HS-27A (cell line): ENCODE results near the gene INPP4A.

Source experiments
- DNase-seq: peaks from one replicate; pipeline ENCODE4 v3.0.0-alpha.2; 2012; ENCODE audit warnings: low read depth, missing footprints

Gene INPP4A

DNA sequence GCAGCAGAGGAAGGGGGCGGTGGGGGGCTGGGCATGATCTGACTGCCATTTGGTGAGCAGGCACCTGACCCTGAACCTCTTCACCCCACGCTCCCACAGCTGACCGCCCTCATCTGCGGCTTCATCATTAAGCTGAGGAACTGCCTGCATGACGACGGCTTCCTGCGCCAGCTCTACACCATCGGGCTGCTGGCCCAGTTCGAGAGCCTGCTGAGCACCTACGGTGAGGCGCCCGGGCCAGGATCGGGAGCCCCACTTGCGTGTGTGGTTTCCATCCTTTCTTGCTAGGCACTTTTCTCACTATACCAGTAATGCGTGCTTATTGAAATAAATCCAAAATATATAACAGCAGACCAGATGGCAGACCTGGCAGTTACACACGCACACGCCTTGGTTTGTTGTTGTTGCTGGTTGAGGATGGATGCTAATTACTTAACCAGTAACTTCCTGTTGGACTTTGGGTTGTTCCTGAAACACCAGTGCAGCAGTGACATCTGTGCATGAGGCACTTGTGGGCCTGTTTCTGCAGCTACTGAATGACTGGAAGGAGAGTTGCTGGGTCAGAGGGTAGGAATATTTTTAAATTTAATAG is 120.0 kb downstream of the INPP4A start:
- no peak for DNase-seq

GRCh38 chr2:98565286-98565860 is 120.7 kb downstream of the INPP4A start:
- no peak for DNase-seq

DNA sequence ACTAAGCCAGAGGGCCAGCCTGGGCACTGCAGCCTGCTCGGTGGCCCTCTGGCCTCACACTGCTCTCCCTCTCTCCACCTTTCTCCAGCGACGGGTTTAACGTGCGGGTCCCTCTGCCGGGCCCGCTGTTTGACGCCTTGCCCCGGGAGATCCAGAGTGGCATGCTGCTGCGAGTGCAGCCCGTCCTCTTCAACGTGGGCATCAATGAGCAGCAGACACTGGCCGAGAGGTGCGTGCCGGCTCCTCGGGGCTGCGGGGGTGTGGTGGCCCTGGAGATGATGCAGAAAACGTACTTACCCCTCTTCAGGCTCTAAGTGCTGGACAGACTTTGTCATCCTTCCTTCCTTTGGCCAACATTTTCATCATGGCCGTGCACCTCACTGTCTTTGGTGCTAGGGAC is 121.3 kb downstream of the INPP4A start:
- DNase-seq = no peak

DNA sequence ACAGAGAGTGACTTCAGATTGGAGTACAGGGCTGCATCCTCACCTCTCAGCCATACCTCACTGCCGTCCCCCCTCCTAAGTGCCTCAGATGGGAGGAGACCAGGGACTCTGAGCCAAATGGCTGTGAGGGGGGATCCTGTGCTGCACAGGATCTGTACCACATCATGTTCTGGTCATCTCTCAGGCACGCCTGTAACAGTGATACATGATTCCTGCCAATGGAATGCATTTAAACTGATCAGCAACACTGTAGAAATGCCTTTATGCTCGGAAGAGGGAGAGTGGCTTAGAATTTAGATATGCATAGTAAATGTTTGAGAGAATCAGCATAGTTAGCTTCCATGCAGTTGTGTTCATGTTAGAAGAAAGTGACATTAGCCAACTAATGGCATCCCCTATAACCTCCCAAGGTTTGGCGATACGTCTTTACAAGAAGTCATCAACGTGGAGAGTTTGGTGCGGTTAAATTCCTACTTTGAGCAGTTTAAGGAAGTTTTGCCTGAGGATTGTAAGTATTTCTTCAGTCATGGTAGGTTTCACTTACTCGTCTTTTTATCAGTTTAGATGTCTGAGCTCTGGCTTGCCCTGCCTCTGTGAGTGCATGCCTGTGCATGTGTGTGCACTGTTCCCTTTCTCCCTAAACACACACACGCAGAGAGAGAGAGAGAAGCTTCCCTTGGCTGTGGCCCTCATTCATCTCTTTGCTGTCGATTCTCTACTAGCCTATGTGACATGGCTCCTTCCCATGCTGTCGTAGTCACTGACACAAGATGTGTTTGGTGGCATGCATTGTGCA is 123.7 kb downstream of the INPP4A start:
- no peak for DNase-seq

GRCh38 chr2:98569197-98569793 is 124.6 kb downstream of the INPP4A start:
- DNase-seq = no peak

GRCh38 chr2:98569915-98570314 is 125.3 kb downstream of the INPP4A start:
- no peak for DNase-seq

- no peak for DNase-seq
Measured at GRCh38 chr2:98570356-98570755, 125.7 kb downstream of the INPP4A start.

DNA sequence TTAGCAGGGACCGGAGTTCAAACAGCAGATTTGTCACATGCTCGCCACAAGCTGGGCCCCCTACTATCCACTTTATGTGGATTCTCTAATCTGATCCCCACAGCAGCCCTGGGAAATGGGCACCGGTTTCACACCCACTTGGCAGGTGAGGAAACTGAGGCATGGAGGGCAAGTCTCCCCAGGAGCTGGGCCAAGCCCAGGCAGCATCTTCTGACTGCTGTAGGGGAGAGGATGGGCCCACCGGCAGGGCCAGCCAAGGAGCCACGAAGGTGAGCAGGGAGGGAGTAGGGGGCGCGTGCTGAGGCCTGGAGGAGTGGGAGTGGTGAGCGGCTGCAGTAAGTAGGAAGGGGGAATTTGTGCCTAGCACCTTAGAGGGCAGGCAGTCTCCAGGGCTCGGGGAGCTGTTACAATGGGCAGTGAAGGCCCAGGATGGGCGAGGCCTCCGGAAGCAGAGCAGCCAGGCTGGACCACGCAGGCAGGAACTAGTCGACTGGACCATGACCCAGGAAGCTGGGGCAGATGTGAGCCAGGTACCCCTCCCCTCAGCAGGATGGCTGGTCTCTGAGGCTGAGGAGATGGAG is 126.6 kb downstream of the INPP4A start:
- DNase-seq = no peak

GRCh38 chr2:98571796-98572195 is 127.1 kb downstream of the INPP4A start:
- no peak for DNase-seq

DNA sequence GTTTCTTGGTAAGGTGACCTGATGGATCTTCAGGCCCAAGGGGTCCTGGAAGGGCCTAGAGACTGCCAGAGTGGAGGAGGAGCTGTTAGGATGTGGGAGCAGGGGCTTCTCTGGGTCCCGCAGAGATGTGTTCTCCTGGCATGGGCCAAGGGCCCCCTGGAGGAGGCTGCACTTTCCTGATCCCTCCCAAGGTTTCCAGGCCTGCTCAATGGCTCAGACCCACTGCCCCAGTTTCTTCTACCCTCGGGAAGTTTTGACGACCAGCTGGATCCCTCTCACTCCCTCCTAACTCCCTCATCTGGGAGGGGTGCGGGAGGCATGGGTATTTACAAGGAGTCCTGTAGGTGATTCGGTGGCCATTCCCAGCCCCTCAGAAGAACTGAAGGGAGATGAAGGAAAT is 127.6 kb downstream of the INPP4A start:
- no peak for DNase-seq

GRCh38 chr2:98572676-98573075 is 128.0 kb downstream of the INPP4A start:
- DNase-seq = no peak

- no peak for DNase-seq
Measured at GRCh38 chr2:98573426-98573825, 128.8 kb downstream of the INPP4A start.

DNA sequence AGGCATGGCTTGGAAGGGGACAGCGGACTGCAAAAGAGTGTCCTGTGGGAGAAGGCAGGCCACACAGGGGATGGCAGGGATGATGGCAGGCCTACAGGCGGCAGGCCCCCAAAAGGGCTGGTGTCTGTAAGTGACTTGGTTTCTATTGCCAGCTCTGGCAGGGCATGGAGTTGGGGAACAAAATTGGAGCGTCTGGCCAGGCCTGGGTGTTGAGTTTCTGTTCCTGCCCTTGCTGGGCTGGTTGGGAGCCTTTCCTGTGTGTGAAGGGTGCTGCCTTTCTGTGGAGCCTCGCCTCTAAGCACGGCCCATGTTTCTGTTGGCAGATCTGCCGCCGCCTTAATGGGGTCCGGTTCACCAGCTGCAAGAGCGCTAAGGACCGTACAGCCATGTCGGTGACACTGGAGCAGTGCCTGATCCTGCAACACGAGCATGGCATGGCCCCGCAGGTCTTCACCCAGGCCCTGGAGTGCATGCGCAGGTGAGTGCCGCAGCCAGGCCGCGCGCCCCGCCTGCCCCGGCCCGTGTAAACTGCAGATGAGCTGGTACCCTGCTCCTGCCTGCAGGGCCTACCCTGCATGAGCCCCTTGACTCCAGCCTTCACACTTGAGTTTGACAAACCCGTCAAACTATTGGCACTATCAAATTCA is 132.1 kb downstream of the INPP4A start:
- DNase-seq = no peak

DNA sequence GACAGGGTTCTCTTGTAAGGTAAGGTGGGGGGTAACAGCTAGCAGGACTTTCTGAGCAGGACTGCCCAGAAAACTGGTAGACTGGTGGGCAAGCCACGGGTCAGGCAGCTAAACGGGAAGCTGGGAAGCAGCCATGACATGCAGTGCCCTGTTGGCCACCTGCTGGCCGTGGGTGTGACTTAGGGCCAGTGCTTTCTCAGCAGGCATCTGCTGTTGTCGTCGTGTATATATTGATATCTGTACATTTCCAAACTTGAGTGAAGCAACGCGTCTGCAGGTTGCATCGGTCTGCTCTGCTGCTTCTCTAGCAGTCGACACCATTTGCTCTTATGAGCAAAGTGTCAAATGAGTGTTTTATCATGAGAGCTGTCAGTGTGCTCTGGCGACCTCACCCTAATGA is 132.7 kb downstream of the INPP4A start:
- no peak for DNase-seq

- DNase-seq = no peak
Measured at GRCh38 chr2:98578231-98578630, 133.6 kb downstream of the INPP4A start.

DNA sequence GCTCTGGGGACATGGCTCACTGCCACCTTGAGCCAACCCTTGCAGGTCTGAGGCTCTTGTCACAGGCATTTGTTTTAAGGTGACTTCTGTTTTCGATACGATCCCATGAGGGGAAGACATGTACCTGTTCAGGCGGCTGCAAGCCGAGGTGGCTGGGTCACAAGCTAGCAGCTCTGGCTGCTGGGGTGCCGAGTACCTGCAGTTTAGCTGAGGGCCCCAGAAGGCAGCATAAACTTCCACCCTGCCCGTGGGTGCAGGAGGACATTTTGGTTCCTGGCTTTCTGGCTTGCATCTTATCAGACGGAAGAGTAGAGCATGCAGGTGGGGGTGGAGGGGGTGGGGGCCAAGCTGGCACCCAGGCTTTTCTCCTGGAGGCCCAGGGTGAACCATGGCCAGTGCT is 135.3 kb downstream of the INPP4A start:
- no peak for DNase-seq

GRCh38 chr2:98580656-98581284 is 136.1 kb downstream of the INPP4A start:
- DNase-seq = no peak

DNA sequence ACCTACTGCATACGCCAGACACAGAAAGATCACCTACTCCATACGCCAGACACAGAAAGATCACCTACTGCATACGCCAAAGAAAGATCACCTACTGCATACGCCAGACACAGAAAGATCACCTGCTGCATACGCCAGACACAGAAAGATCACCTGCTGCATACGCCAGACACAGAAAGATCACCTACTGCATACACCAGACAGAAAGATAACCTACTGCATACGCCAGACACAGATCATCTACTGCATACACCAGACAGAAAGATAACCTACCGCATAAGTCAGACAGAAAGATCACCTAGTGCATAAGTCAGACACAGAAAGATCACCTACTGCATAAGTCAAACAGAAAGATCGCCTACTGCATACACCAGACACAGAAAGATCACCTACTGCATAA is 137.9 kb downstream of the INPP4A start:
- DNase-seq = no peak

DNA sequence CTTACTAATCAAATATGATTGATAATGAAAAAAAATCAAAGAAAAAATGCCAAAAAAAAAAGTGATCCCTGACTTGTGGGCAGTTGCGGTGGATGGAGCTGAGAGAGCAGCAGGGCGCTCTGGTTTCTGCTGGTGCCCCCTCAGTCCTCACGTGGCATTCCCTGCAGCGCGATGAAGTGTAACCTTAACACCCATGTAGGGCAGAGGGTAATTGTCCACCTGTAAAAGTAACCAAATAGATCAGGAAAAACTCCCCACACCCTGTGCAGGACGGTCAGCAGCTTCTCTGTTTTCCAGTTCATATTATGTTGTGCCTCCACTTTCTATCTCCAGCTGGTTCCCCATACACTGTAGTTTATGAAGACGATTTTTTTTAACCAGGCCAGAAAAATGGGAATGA is 138.6 kb downstream of the INPP4A start:
- DNase-seq = no peak

DNA sequence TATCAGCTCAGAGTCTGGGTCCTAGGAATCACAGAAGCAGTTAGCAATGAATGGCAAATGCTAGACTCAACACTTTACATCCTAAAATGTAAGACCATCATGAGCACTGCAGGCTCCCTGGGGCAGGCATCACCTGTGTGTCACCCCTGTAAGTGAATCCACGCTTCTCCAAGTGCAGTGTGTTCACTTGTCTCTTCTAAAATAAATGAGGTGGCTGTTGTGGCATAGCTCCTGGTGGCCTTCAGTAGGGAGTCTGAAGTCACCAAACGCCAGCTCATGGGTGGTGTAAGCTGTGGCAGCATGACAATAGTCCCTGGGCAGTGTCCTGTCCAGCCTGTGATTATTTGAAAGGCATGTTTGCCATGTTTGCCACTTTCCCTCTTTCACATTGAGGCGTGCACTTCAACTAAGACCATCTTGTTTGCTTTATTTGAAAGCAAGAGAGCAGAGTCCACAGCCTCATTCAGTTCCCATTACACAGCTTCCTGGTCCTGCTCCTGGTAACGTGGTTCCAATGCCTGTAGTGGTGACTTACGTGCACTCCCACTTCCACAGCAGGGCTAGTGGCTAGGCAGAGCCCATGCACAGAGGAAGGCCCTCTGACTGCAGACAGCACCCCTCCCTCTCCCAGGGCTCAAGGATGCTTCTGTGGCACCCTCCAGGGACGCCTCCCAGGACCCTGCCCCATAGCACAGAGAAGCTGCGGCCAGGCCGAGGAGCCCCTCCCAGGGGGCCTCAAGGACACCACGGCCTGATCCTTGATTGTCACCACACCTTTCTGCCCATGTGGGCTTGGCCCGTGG is 139.4 kb downstream of the INPP4A start:
- DNase-seq = no peak

- DNase-seq = no peak
Measured at GRCh38 chr2:98585386-98585785, 140.7 kb downstream of the INPP4A start.
